ENCODE results near the gene SBNO2.

The SBNO2 gene

GRCh38 chr19:1153891-1154730, 20.0 kb downstream of the SBNO2 start:
- DNase-seq = no peak

- DNase-seq = no peak
These were observed 22.0 kb downstream of the SBNO2 start for GRCh38 chr19:1151917-1152587.

- DNase-seq = no peak
These were observed 22.9 kb downstream of the SBNO2 start for GRCh38 chr19:1151037-1151724.

- no peak for DNase-seq
These were observed 23.6 kb downstream of the SBNO2 start for GRCh38 chr19:1150333-1151036.

- no peak for DNase-seq
These were observed 24.6 kb downstream of the SBNO2 start for GRCh38 chr19:1149259-1150045.

GRCh38 chr19:1147934-1148549, 26.0 kb downstream of the SBNO2 start:
- no peak for DNase-seq

- no peak for DNase-seq
These were observed 26.9 kb downstream of the SBNO2 start for GRCh38 chr19:1146858-1147780.

- DNase-seq = no peak
These were observed 27.7 kb downstream of the SBNO2 start for GRCh38 chr19:1146412-1146699.

GRCh38 chr19:1145635-1146411, 28.2 kb downstream of the SBNO2 start:
- no peak for DNase-seq

GRCh38 chr19:1144741-1145140, 29.3 kb downstream of the SBNO2 start:
- no peak for DNase-seq

- DNase-seq = no peak
These were observed 30.2 kb downstream of the SBNO2 start for GRCh38 chr19:1143828-1144399.

- no peak for DNase-seq
These were observed 32.1 kb downstream of the SBNO2 start for GRCh38 chr19:1141944-1142343.

GRCh38 chr19:1140272-1141027, 33.6 kb downstream of the SBNO2 start:
- no peak for DNase-seq

GRCh38 chr19:1139126-1139525, 34.9 kb downstream of the SBNO2 start:
- DNase-seq = no peak

- no peak for DNase-seq
These were observed 35.9 kb downstream of the SBNO2 start for GRCh38 chr19:1138121-1138520.

- DNase-seq = no peak
These were observed 37.3 kb downstream of the SBNO2 start for GRCh38 chr19:1136621-1137317.

GRCh38 chr19:1136201-1136600, 37.9 kb downstream of the SBNO2 start:
- no peak for DNase-seq

GRCh38 chr19:1135454-1135853, 38.6 kb downstream of the SBNO2 start:
- no peak for DNase-seq
